ENCODE measurements around the gene SEC63. TPM values are rescaled to one million over a fixed set of nuclear protein-coding genes. Genes with fewer than 3 reads are reported as not detected.

The SEC63 gene
- polyA plus RNA-seq, 1 experiment, result 17.6 TPM

Small RNAs within 50 kb of the gene (small RNA-seq; reads per million reads assigned to genes)
- gene MTHFD2P3 (ENCODE audit: insufficient read length, low read depth, low replicate concordance) (not detected), gene RF00045 (ENCODE audit: insufficient read length, low read depth, low replicate concordance) (not detected), gene RNU6-437P (ENCODE audit: insufficient read length, low read depth, low replicate concordance) (not detected)

Other genes starting within 250 kb of the SEC63 start
- gene SCML4, start 133.9 kb downstream of the SEC63 start, polyA plus RNA-seq (2011; rRNA removed), result not detected in 2 replicates
- gene OSTM1, start 116.5 kb upstream of the SEC63 start, polyA plus RNA-seq (2011; rRNA removed), result 20.1 and 33.6 TPM in 2 replicates
- not detected in 2 replicates for gene NR2E1, start 207.8 kb upstream of the SEC63 start, polyA plus RNA-seq (2011; rRNA removed)